GM18505 (cell line): ENCODE results near the gene MCCD1.

Experiments
- ATAC-seq: cut with Tn5 transposase; IDR thresholded peaks from one replicate; pipeline ENCODE4 v1.9.1; 2021; ENCODE audit not compliant: unreplicated experiment
- POLR2A ChIP-seq: IDR thresholded peaks from 4 replicates; pipeline ENCODE4 v1.6.1; 2011; ENCODE audit warnings: borderline replicate concordance; ENCODE audit not compliant: insufficient read depth, insufficient read length; ENCODE audit errors: extremely low read depth

MCCD1 gene

GRCh38 chr6:31559606-31559957, 30.8 kb downstream of the MCCD1 start:
- ATAC-seq: no peak
- no peak for TF ChIP-seq POLR2A

GRCh38 chr6:31559958-31560696, 31.4 kb downstream of the MCCD1 start:
- peak; percentile 63 for TF ChIP-seq POLR2A
- ATAC-seq: peak; percentile 60

- no peak for ATAC-seq
- TF ChIP-seq POLR2A: no peak
These were observed 31.9 kb downstream of the MCCD1 start for GRCh38 chr6:31560697-31561058.

DNA sequence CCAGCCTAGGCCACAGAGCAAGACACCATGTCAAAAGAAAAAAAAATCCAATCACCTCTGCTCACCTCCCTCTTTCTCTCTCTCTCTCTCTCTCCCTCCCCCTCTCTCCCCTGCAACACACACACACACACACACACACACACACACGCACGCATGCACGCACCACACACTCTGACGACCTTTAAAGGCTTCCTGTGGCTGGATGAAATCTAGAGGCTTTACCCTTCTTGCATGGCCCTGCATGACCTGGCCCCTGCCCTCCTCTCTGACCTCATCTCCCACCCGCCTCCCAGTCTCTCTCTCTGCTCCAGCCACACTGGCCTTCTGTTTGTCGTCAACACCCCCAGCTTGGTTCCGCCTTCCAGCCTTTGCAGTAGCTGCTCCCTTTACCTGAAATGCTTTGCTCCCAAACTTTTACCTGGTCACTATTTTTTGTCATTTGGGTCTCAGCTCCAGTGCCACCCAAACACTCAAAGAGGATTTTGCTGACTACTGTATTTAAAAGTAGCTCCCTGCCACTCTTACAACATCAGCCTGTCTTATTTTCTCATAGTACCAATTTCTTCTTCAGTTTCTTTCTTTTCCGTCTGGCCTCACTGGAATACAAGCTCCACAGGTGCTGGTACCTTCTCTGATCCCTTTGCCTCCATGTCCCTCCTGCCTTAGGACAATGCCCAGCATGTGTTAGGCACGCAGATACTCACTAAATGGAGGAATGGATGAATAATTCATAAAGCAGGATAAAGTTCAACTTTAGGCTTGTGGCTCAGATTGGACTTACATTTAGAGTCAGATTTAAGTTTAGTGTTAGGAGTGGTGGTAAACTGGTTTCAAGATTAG, 39.0 kb downstream of the MCCD1 start:
- TF ChIP-seq POLR2A: no peak
- no peak for ATAC-seq

GRCh38 chr6:31568537-31568961, 39.8 kb downstream of the MCCD1 start:
- peak; percentile 48 for ATAC-seq

GRCh38 chr6:31569861-31570536, 41.2 kb downstream of the MCCD1 start:
- ATAC-seq: no peak
- no peak for TF ChIP-seq POLR2A

More at GRCh38 chr6:31568537-31568961, 39.8 kb downstream of the MCCD1 start:
- TF ChIP-seq POLR2A: no peak

GRCh38 chr6:31572041-31572911, 43.5 kb downstream of the MCCD1 start, which contains the start of gene LTA:
TSS of gene LTA (plus strand) at chr6:31572289. CDS start at chr6:31572743, 454 bp downstream.
- no peak for ATAC-seq
- peak; percentile 90 for TF ChIP-seq POLR2A

DNA sequence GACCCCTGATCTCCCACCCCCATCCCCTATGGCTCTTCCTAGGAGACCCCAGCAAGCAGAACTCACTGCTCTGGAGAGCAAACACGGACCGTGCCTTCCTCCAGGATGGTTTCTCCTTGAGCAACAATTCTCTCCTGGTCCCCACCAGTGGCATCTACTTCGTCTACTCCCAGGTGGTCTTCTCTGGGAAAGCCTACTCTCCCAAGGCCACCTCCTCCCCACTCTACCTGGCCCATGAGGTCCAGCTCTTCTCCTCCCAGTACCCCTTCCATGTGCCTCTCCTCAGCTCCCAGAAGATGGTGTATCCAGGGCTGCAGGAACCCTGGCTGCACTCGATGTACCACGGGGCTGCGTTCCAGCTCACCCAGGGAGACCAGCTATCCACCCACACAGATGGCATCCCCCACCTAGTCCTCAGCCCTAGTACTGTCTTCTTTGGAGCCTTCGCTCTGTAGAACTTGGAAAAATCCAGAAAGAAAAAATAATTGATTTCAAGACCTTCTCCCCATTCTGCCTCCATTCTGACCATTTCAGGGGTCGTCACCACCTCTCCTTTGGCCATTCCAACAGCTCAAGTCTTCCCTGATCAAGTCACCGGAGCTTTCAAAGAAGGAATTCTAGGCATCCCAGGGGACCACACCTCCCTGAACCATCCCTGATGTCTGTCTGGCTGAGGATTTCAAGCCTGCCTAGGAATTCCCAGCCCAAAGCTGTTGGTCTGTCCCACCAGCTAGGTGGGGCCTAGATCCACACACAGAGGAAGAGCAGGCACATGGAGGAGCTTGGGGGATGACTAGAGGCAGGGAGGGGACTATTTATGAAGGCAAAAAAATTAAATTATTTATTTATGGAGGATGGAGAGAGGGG, 44.7 kb downstream of the MCCD1 start:
- no peak for ATAC-seq
- no peak for TF ChIP-seq POLR2A

GRCh38 chr6:31574106-31575061, 45.6 kb downstream of the MCCD1 start:
- TF ChIP-seq POLR2A: peak; percentile 66
- ATAC-seq: no peak

DNA sequence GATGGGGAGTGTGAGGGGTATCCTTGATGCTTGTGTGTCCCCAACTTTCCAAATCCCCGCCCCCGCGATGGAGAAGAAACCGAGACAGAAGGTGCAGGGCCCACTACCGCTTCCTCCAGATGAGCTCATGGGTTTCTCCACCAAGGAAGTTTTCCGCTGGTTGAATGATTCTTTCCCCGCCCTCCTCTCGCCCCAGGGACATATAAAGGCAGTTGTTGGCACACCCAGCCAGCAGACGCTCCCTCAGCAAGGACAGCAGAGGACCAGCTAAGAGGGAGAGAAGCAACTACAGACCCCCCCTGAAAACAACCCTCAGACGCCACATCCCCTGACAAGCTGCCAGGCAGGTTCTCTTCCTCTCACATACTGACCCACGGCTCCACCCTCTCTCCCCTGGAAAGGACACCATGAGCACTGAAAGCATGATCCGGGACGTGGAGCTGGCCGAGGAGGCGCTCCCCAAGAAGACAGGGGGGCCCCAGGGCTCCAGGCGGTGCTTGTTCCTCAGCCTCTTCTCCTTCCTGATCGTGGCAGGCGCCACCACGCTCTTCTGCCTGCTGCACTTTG, 46.7 kb downstream of the MCCD1 start, which contains the start of gene TNF:
Gene TNF (plus strand): TSS at position 231 of the 567 bp plus-strand sequence. CDS start 177 bp downstream, at position 408.
- no peak for ATAC-seq
- peak; percentile 100 for TF ChIP-seq POLR2A
